Activated naive CD4-positive, alpha-beta T cell (primary cell): ENCODE results near the gene PEG3.
"Not testable (repeated sequence)": the region's sequence is repeated elsewhere in the genome, so short reads cannot be mapped to it uniquely, and the experiment has no call there.

ENCODE experiments used
- DNase-seq, 4 experiments: peaks; one replicate each; lab custom pipeline; 2025; lab: John Stamatoyannopoulos, UW

PEG3 gene

DNA sequence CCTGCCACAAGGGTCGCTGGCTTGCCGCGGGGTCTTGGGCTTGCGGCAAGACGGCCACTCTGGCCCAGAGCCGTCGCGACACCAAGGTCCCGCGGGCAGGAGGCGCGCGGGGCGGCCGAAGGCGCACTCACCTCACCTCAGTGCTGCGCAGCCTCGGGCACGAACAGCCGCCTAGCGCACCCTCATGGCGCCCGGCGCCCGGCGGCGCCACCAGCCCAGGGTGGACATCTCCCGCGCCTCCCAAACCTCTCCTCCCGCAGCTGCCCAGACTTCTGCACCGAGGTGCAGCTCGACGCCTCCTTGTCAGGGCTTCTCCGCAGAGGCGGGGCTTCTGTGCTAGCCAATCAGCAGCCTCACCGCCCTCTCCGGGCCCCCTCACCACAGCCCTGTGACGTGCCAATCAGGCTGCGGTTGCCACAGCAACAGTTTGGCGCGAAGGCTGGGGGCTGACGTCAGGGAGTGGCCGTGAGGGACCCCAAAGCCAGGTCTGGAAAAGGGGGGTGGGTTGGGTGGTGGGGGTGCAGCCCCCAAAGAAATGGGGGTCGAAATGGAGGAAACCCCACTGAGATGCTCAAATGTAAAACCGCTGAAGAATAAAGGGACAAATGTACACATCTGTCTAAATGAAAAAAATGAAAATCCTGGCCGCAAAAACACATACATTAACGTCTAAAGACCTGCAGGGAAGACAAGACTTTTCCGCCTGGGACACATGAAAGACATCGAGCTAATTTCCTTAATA, at the start of gene PEG3, which contains the start of gene ZIM2:
Gene PEG3, minus strand, starts transcription at position 276 of the 742 bp plus-strand sequence. CDS start 16,071 bp downstream, outside the sequence.
Gene ZIM2, minus strand, starts transcription at position 276 of the 742 bp plus-strand sequence. CDS start 16,449 bp downstream, outside the sequence.
- no peak for DNase-seq

GRCh38 chr19:56885173-56885985, 44.9 kb upstream of the PEG3 start:
- DNase-seq, result no peak

DNA sequence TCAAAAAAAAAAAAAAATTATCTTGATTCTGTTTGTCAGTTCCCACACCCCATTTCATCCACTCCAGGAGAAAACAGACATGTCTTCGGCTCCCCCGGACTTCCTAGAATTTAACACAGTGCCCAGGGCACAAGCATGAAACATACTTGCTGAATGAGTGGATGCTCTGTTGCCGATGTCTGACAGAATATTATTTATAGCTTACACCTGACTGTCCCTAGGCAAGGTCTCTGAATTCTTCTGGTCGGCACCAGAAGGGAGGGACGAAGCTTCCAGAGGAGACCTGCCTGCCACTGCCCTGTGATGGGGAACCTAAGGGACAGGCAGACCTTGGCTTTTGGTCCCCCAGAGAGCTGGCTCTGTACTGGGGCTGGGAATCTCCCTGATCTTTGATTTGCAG, 43.9 kb upstream of the PEG3 start:
- no peak for DNase-seq

GRCh38 chr19:56880592-56881190, 40.2 kb upstream of the PEG3 start:
- no peak for DNase-seq

DNA sequence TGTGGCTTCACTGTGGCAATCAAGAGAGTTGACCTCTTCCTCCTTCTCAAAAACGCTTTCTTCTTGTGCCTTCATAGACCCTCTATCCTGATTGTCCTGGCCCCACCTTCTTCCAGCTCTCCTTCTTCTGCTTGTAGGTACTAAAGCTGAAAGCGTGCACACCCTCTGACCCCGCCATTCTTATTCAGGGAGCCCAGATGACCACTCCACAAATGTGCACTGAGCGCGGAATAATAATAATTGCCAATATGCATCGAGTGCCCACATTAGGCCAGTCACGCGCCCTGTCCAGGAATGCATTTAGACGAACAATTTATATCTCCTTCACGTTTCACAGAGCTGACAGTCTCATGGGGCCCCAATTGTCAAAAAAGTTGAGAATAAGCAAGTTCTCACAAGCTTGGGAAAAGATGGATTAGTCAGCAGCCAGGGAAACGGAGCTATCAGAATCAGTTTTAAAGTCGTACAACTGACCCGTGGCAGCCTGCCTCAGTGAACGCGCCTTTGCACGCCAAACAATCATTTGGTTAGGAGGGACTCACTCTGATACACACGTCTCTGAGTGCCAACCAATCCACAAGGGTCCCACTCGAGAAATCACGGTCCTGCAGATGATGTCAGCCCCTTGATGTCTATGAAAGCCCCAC, 36.7 kb upstream of the PEG3 start:
- DNase-seq, result no peak

GRCh38 chr19:56875717-56876116, 35.2 kb upstream of the PEG3 start:
- no peak for DNase-seq

GRCh38 chr19:56874530-56874929, 34.0 kb upstream of the PEG3 start:
- DNase-seq, result no peak

GRCh38 chr19:56873493-56873892, 33.0 kb upstream of the PEG3 start:
- no peak for DNase-seq

GRCh38 chr19:56869886-56870285, 29.4 kb upstream of the PEG3 start:
- no peak for DNase-seq

DNA sequence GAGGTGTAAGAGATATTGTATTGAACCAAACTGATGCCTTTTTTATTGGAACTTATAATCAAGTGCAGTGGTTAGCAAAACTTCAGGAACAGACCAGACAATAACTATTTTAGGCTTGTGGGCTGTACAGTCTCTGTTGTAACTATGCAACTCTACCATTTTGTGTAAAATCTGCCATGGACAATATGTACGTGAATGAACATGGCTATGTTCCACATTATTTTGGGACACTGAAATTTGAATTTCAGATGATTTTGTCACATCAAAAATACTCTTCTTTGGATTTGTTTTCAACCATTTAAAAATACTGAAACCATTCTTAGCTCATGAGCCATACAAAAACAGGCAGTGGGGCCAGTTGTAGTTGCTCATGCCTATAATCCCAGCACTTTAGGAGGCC, 27.9 kb upstream of the PEG3 start:
- DNase-seq, result no peak

GRCh38 chr19:56866538-56866937, 26.0 kb upstream of the PEG3 start:
- DNase-seq, result no peak

DNA sequence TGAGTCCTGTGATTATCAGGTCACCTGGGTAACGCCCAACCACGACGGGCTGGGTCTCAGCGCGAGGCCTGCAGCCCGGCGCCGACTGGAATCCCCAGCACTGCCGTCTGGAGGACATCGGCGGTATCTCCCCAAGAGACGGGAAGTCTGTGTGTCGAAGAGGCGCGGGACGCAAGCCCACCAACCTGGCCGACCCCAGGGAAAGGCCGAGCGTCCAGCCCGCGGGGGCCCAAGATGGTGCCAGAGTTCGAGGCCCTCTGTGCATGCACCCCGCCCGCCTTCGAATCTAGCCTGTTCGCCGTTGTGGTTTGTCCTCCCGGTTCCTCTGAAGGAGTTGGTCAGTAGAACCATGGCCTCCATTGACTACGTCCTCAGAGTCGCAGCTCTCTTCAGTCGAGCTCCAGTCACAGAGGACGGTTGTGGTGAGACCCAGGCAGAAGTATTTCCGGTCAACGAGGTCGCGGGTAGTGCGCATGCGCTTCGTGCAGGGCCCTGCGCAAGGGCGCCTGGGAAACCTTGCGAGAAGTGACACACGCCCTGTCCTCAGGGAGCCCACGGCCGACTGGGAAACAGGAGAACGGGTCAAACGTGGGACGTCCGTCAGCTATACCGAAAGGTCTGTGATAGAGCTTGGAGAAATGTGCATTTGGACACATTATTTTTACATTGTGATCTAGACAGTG, 24.1 kb upstream of the PEG3 start:
- DNase-seq, result no peak

DNA sequence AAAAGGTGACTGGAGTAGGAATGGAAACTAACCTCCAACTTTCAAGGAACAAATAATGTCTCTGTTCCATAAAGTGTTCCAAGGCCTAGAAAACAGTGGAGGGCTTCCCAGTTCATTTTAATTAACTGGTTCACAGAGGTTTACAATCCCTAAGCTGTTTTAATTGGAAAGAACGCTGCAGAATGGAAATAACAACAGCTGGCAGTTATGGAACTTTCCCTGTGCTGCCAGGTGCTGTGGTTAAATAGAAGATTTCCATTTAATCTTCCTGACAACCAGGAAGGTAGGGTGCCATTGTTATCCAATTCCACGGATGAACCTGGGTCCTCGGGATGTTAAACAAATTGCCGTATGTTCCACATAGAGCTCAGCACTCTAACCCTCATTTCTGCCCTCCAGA, 22.2 kb upstream of the PEG3 start:
- DNase-seq, result no peak

GRCh38 chr19:56860409-56860808, 19.9 kb upstream of the PEG3 start:
- not testable (repeated sequence) for DNase-seq

- DNase-seq, result no peak
These were observed 17.5 kb upstream of the PEG3 start for GRCh38 chr19:56858026-56858425.

- no peak for DNase-seq
These were observed 16.3 kb upstream of the PEG3 start for GRCh38 chr19:56856822-56857221.

GRCh38 chr19:56852361-56852760, 11.8 kb upstream of the PEG3 start:
- not testable (repeated sequence) for DNase-seq

DNA sequence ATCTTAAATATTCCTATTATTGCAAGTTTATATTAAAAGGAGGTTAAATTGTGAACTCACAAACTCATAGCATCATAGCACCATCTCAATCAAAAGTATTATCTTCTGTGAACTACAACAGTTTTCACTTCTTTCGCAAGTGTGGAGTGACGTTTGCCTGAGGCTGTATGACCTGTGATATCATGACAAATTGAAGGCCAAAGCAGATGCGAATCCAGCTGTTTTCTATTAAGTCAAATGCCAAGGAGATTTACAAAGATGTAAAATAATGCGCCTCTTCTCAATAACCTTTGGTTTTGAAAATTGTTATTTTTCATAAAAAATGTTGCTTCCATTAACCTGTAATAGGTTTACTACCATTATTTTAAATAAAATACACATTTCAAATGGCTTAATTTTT, 7.6 kb upstream of the PEG3 start:
- no peak for DNase-seq

DNA sequence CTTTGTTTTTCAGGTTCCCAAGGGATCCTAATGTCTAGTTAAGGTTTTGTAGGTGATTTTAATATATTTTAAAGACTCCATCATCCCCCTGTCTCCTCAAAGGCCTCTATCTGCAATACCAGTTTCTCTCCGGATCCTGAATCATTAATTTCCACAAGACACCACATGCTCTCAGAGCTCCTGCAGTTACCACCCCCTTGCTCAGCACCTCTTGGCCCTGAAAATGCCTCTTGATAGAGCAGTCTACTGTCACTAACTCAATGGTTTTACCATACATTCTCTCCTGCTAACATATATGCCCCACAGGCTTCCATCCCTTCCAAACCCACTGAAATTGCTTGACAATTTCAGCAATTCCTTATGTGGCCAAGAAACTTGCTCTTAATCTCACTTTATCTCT, 1.9 kb upstream of the PEG3 start:
- no peak for DNase-seq

DNA sequence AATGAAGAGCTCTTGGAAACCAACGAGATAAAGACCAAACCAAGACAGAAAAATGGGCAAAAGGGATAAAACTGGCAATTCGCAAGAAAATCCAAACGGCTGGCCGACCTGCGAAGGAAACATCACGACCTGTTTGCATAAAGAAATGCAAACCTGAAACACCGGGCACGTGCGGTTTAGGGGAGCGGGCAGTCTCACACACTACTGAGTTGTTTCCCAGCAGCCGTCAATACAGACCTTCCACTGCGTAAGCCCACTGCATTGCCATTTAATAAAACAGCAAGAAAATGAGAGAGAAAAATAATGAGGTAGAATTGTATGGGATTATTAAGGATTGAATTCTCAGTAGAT, 642 bp upstream of the PEG3 start:
- DNase-seq, result no peak

DNA sequence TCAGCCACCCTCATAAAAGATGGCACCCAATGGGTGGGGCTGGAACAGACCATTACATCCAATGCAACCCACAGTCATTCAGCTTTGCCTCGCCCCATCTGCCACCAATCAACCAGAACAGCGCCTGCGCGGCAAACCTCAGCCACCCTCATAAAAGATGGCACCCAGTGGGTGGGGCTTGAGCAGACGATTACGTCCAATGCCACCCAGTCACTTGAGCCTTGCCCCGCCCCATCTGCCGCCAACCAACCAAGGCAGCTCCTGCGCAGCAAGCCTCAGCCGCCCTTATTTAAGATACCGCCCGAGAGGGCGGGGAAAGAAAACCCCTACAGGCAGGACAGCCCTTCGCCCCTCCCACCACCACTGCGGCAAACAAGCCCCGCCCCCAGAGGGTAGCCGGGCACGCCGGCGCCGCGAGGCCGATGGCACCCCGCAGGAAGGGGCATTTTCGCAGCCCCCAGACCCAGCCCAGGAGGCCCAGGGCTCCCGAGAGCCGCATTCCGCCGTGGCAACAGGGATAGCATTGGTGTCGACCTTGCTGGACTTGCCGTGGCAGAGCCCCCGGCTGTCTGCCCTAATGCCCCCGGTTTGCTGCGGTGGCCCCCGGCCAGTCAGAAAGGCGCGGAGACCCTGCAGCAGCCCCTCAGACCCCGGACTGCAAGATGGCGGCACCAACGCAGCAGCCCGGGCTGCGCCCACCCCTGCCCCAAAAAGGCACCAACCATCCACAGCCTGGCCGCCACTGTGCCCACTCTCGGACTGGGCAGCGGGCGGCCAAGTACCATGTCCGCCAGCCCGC, 675 bp downstream of the PEG3 start:
- no peak for DNase-seq
